Measurements from ENCODE around the gene NISCH. TPM values are rescaled to one million over a fixed set of nuclear protein-coding genes. Genes with fewer than 3 reads are reported as not detected.

Gene NISCH
- total and polyA plus RNA-seq, 2 of the 8 experiments (the other 6 are each of a cell fraction or from before 2014, with no cell fraction given) = 71.2 to 71.9 TPM

DNA sequence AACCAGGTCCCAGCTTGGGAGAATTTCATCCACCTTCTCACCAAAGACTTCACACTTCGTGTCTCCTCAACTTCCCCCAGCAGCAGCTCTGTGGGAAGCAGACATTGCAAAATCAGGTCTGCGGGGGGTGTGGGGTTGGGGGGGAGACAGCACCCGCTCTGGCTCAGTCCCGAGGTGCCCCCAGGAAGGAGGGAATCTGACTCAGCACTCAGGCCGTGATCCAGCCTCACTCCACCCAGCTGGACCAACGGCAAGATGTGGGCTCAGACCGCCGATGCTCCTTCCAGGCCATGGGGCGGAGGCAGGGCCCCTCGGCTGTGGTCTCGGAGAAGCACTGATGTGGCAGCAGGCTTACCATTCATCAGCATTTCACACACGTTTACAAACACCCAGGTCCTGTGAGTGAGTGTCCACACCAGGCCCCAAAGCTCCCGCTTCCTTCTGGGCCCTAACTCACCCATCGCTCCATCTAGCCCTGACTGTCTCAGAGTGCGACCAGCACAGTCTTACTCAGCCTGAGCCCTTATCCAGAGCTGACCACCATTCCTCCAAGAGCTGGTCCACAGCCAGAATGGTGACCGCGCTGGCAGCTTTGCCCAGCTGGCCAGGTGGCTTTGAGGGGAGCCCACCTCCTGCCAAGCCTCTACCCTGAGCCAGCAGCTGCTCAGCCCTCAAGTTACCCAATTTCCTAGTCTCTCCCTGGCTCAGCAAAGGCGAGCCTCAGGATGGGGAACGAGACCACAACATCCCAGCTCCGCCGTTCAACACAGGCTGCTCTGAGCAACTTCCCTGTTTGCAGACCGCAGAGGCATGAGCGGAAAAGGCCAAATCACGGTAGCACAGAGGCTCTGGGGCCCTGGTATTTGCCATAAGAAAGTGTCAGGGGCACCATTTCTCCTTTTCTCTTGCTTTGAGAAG is 43.0 kb downstream of the NISCH start:
- Histone ChIP-seq H3K14ac (ENCODE audit: insufficient read length) (no peak overlapping the region), H3K23me2 (ENCODE audit: low read depth, low read length) (no peaks in the 10 kb centered on the region), H2BK120ac (replicated peaks; ENCODE audit: low read depth, low read length) (no peak overlapping the region), H3K4me3 (ENCODE audit: extremely low read depth in 1 of 4, insufficient read depth in 2 of 4, low read depth in 3 of 4, low read length in 4 of 4) (no peak overlapping the region), H3K23ac (ENCODE audit: insufficient read length) (no peak overlapping the region), H3K27ac (ENCODE audit: low read depth, low read length) (no peak overlapping the region), H4K91ac (replicated peaks; ENCODE audit: insufficient read length, low read length) (no peak overlapping the region), H3K27me3 (replicated peaks in 1 of 4; ENCODE audit: control insufficient read depth in 3 of 4, extremely low read depth in 1 of 4, insufficient read depth in 3 of 4, low read length in 3 of 4) (no peaks in the 10 kb centered on the region; a peak in 2 of 7 replicates), H3K36me3 (ENCODE audit: control insufficient read depth in 2 of 4, insufficient read depth in 4 of 4, low read length in 3 of 4) (no peaks in the 10 kb centered on the region), H3K9ac (replicated peaks in 1 of 4; ENCODE audit: extremely low read depth in 1 of 4, low read depth in 3 of 4, low read length in 3 of 4) (no peak overlapping the region), H3K4me1 (replicated peaks in 1 of 4; ENCODE audit: control insufficient read depth in 3 of 4, insufficient read depth in 4 of 4, low read length in 3 of 4) (peaks cover 0 to 6% (median under 1%) of the 10 kb centered on the region in 4 experiments; a peak in 3 of 7 replicates), H2BK5ac (ENCODE audit: low read depth, low read length) (no peak overlapping the region), H3K4ac (replicated peaks; ENCODE audit: insufficient read length, low read depth, low read length) (no peak overlapping the region), H3K18ac (ENCODE audit: extremely low read depth, low read length) (no peak overlapping the region), H3K4me2 (ENCODE audit: insufficient read depth in 1 of 2, low read depth in 2 of 2, low read length in 2 of 2) (no peak overlapping the region), H3K79me1 (ENCODE audit: low read depth, low read length) (no peaks in the 10 kb centered on the region), H3K56ac (replicated peaks; ENCODE audit: insufficient read length, low read depth, low read length) (no peak overlapping the region), H4K5ac (ENCODE audit: insufficient read length, low read depth, low read length) (no peak overlapping the region), H4K20me1 (replicated peaks in 1 of 2; ENCODE audit: control insufficient read depth in 1 of 2, insufficient read depth in 2 of 2, low read length in 2 of 2) (no peaks in the 10 kb centered on the region), H3K79me2 (ENCODE audit: control insufficient read depth in 1 of 2, insufficient read depth in 2 of 2, low read length in 2 of 2) (no peaks in the 10 kb centered on the region), H2BK15ac (ENCODE audit: low read length) (no peak overlapping the region), H2AFZ (ENCODE audit: low read length) (no peak overlapping the region), H2BK12ac (ENCODE audit: low read depth, low read length) (no peak overlapping the region), H2BK20ac (ENCODE audit: low read length) (no peak overlapping the region), H2AK5ac (ENCODE audit: low read depth, low read length) (no peak overlapping the region), H3K9me3 (ENCODE audit: insufficient read depth in 2 of 2, low read depth in 1 of 2, low read length in 1 of 2) (no peaks in the 10 kb centered on the region), H4K8ac (ENCODE audit: extremely low read depth, insufficient read depth, low read length) (0 out of 2 replicates have a peak overlapping the region, but pooled peaks have one; percentile 42)
- POLR2A ChIA-PET (ENCODE audit: partially characterized antibody) = interaction anchor here (0.7 to 1.7 kb wide), 9 partner anchors 8 to 57 kb away, joined by 3 to 5 read pairs (median 3); partner anchors contain the start of gene UQCC5
- FAIRE-seq (no peak), DNase-seq (ENCODE audit: low read depth in 1 of 2, low spot score in 2 of 2) (no peak)
- 94% methylated on average over 22 of the region's 24 CpGs; no CpG with 5 or more reads in 1 of the 2 experiments for WGBS, 2 experiments (ENCODE audit: extremely low coverage in 1 of 2, insufficient coverage in 1 of 2, insufficient read length in 1 of 2, insufficient replicate concordance in 2 of 2, low coverage in 1 of 2, low lambda C conversion rate in 2 of 2, missing lambda C conversion rate in 1 of 2)
- CTCF ChIA-PET (ENCODE audit: partially characterized antibody) = interaction anchor here (1.1 to 3.8 kb wide), 4 partner anchors 9 to 27 kb away, joined by 4 to 15 read pairs (median 10); no protein-coding TSS in a partner anchor
- TF ChIP-seq SIN3A (conservative IDR thresholded peaks at IDR 0.05 in 1 of 2, IDR thresholded peaks at IDR 0.05 in 1 of 2; ENCODE audit: low read depth in 1 of 2, low read length in 2 of 2) (no peak), HDAC6 (IDR thresholded peaks at IDR 0.05; ENCODE audit: low read depth, low read length) (no peak), SUZ12 (IDR thresholded peaks at IDR 0.05; ENCODE audit: low read length) (no peak), RXRA (IDR thresholded peaks at IDR 0.05; ENCODE audit: insufficient read depth, low read depth, low read length) (no peak), SP1 (IDR thresholded peaks at IDR 0.05; ENCODE audit: low read depth, low read length) (no peak), CBX8 (IDR thresholded peaks at IDR 0.05; ENCODE audit: borderline replicate concordance, low read depth, low read length) (no peak), SIRT6 (IDR thresholded peaks at IDR 0.05; ENCODE audit: low read length) (no peak)

All from H1 (cell line).